ENCODE data around the gene SHISA2.

The SHISA2 gene

DNA sequence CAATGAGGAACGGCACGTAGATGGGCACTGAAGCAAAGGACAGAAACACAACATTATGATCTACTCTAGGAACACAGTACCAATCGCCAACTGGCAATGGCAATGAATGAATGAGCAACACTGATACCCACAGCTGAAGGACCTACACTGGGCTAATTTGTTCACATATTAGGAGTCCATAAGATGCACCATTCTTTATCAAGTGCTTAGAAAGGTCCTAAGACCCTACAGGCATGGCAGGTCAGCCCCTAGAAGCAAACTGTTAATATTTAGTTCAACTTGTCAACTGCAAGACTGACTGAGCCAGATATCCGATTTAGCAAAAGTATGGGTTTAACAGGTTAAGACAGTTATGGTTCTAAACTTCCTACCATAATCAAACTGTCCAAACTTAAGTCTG lies 4.8 kb downstream of the SHISA2 start:
- DNase-seq, result no peak

DNA sequence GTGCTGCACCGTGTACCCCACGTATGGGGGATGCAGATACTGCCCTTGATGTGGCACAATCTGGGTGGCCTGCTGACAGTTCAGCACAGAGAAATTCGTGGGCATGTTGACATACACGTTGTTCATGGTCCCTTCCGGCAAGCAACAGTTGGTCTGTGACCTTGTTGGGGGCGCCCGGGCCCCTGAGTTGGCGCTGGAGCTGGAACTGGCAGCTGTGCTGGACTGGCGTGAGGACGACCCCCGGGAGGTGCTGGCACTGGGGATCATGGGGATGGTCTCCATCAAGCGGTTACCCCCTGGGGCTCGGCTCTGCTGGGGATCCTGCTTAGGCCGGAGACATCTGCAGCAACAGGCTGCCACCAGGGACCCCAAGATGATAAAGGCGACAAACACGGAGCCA lies 5.2 kb downstream of the SHISA2 start:
- no peak for DNase-seq

DNA sequence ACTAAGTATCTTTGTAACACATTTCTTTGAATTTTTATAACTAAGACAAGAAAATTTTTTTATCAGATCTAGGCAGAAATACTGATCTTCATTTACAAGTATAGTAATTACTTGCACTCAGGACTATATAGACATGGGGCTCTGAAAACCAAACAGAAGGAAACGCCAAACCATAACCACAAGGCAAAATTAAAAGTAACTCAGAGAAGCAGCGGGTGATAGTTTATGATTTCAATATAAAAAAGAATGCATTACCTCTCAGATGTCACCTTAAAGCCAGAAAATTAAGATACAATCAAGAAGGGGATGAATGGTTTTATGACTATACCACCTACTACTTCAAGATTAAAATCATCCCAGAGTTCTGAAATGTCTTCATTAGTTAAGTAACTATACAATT lies 6.7 kb downstream of the SHISA2 start:
- no peak for DNase-seq

DNA sequence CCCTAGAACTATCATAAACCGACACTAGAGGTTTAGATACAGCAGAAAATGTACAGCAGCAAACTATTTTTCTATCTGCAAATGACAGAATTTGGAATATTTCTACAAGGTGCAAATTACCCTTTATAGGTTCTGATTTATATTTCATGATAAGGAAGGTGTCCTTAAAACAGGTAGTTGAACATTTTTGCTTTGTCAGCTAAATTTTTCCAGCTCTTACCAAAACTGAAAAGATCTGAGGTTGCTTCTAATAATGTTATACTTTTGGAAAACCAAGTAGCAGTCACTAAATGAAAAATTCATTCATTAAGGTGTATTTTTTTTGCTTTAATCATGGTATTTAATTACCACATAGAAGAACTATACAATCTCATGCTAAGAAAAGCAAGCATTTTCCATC lies 9.0 kb downstream of the SHISA2 start:
- DNase-seq, result no peak

DNA sequence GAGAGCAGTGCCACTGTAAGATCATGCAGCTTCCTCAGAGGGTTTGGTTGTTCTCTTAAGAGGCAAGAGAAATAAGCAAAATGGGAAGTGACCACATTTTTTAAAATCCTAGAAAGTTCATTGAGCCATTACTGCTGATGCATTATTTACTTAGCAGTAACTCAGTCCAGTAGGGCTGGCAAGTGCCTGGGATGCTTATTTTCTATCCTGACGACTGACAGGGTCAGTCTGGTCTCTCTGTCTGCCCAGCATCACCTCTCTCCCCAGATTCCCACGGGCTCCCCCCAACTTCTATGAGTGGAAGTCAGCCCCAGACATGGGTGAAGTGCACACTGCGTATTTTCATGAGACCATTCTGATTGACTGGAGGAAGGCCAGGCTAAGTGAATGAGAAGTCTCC lies 10.4 kb downstream of the SHISA2 start:
- DNase-seq, result no peak

DNA sequence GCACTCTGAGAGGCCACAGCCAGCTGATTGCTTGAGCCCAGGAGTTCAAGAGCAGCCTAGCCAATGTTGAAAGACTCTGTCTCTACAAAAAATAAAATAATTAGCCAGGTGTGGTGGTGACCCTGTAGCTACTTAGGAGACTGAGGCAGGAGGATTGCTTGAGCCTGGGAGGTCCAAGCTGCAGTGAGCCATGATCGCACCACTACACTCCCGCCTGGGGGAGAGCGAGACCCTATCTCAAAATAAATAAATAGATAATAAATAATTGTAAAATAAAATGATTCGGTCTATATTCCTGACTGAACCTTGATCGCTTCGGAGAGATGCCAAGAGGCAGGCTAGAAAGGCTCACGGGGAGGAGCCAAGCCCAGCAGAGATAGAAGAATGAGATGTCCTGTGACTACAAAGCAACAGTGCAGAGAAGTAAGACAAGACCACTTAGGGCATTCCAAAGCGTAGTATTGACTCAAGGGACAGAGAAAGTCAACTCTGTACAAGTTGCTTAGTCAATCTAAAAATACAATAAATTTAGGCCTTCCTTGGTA lies 12.8 kb downstream of the SHISA2 start:
- DNase-seq, result no peak

DNA sequence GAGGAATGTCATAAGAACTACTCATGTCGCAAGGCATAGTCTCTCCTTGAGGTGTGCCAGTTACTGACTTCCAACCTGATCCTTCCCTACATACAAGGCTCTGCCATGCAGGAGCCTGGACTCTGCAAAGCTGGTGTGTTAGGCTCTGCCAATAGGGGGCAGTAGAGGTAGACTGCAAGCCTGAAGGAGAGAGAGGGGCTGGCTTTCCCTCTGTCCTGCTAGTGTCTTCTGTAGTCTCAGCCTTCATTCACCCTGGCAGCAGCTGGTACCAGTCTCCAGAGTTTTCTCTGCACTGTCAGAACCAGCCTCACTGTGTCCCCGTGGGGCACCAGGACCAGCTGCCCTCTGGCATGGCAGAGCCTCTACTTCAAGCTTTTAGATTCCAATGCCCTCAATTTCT lies 14.5 kb downstream of the SHISA2 start:
- no peak for DNase-seq

DNA sequence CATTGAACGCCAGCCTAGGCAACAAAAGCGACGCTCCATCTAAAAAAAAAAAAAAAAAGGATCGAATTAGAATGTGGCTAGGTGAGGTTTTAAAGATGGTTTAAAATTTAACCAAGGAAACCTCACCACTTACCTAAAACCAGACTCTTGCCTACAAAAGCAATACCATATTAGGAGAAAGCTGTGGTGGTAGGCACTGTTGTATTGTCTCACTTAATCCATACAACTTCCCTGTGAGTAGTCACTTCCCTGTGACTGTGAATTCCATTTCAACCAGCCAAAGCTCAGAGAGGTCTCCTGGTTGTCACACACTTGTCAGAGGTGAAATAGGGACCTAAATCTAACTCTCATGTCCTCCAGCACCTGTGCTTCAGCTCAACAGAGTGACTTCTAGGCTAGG lies 15.4 kb downstream of the SHISA2 start:
- DNase-seq, result no peak

DNA sequence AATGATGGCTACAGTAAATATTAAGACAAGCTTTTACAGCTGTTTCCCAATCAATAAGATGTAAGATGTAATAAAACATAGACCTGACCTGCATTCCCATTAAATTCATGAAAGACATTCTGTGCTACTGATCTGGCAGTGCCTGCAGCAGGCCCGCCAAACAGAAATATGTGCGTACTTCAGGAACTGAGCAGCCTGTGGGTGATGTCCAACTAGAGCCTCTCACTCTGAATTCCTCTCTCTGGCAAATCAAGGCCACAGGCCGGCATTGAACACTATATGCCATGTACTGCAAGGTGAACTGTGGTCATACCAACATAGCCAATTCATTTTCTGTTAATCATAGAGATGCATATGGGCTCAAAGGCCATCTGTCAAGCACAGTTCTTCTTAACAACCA lies 17.8 kb downstream of the SHISA2 start:
- DNase-seq, result no peak

DNA sequence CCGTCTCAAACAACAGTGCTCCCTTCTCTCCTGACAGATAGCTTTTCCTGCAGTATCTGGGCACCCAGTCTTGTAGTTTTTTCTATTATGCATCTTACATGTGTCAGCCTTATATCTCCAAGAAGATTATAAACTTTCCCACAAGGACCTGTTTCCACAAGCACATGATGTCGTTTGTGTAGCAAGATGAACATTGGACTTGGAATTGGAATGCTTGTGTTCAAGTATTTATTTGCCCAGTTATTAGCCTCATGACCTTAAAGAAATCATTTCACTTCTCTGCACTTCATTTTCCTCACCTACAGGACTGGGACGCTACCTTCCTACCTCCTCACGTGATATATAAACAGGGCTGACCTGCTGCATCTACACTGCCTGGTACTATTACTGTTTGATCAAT lies 21.5 kb downstream of the SHISA2 start:
- no peak for DNase-seq

DNA sequence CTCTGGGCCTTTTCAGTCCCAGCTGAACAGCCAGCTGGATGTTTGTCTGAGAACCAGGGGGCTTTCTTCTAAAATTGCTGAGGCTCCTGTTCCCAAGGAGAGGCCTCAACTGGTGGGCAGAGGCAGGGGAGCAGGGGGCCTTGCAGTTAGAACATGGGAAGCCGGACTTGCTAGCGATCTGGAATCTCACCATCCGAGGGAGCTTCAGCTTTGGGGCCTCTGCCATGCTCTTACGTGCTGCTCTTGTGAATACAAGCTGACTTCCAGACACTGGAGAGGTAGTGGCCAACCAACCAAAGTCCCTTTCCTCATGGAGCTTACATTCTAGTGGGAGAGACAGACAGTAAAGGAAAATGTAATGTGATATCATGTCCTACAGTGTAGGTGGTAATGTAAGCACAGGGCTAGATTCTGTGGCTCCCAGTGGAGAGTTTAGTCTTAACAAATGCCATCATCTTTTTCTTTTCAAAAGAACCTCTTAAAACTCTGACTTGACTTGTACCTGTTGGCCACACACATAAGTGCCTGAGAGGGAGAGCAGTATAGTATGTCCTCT lies 22.2 kb downstream of the SHISA2 start:
- no peak for DNase-seq

DNA sequence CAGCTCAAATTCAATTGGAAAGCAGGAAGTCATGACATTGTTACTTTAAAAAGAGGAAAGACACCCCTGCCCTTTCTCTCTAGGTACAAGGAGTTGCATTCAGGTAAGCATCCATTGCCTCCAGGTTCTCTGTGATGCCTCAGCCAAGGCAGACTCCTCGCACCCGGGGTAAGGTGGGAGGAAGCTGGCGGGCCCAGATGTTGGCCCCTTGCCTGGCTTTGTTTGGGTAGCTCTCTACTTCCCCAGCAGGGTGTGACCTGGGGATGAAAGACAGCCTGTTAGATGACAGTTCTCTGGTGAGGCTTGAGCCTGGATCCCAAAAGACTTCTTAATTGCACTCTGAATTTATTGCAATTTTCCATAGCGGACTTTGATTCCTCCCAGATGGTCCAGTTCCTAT lies 25.6 kb downstream of the SHISA2 start:
- DNase-seq, result no peak

DNA sequence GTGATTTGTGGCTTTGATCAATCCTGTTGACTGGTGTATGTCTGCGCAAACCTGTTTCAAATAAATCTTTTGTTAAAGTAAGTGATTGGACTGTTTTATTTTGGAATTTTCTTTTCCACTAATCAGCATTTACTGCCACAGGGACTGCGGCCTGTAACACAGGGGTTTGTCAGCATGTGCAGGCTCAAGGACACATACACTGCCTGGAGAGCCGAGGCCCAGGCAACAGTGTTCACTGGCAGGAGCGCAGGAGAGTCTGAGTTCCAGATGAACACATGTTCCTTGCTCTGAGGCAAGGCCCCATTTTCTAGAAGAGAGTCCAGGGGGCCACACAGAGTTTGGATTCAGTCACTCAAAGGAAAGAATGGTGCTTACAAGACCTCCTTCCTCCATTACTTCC lies 26.0 kb downstream of the SHISA2 start:
- no peak for DNase-seq

DNA sequence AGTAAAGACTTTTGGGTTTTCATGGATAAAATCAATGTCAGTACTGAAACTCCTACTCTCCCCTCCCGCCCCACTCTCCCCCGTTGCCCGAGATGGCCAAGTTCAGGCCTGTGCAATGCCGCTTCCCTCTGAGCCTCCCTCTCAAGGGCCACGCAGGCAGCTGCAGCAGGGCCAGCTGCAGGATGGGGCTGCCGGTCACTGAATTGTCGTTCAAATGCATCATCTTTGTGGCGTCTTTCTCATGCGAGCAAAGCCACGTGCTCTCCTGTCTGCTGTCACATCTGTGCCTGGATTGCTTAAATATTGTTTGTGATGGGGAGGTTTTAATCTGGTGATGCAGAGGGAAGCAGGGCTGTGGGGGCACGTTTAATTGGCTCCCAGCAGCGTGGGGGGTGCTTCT lies 26.6 kb downstream of the SHISA2 start:
- DNase-seq, result no peak

DNA sequence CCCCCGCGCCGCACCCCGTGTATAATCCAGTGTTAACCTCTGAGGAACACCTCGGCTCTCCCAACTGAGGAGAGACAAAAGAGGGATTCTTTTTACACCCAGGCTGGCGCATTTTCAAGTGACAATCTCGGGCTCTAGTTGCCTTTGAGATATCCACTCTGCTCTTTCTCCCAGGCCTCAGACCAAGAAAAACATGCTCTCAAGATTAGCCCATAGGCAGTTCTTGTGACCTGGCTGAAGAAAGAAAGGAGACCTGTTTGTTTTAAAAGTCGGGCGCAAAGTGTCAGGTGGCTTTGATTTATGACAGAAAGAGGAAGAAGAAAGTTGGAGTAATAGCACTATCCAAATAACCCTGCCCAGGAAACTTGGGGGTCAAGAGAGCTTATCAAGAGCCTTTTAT lies 27.3 kb downstream of the SHISA2 start:
- no peak for DNase-seq

DNA sequence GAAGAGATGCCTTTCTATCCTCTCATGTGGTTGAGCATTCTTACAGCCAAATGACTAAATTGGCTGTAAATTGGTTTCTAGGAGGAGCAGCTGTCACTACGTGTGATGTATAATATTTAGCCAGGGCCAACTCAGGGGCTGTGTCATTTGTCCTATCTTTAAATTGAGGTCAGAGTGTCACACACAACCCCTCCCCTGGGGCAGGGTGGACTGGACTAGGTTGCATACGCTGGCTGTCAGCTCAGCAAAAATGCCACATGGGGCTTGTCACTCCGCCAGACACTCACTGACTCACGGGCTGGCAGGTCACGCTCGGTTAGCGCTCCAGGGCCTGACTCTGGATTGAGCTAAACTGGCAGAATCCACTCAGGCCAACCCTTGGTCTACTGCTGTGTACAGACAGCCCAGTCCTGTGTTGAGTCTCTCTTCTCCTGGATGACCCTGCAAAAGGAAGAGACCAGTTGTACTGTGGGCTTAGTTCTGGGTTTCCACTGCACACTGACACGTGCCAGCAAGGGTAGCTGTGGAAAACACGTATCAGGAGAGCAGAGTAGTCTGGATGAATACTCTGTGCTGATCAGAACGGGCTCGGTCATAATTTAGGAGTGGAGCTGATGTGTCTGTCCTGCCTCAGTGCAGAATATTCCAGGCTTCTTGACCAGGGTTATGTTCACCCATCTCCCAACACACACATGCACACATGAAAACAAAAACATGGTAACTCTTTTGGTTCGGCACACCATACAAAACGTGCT lies 29.1 kb downstream of the SHISA2 start:
- DNase-seq, result no peak

DNA sequence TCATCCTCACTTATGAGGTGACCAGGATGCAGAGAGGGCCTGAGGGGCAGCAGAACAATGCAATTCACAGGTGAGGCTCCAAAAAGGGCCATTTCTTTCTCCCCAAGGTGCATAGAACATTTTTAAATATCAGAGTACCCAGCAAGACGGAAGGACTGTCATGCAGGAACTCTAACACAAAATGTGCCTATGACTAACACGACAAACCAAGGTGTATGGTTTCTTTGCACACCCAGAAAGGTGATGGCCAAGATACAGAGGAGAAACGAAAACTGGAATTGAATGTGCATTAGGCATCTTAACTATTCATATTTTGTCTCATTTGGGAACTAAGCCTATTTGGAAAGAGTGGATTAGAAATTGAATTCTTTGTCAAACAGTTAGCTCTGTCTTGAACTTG lies 29.9 kb downstream of the SHISA2 start:
- DNase-seq, result no peak

DNA sequence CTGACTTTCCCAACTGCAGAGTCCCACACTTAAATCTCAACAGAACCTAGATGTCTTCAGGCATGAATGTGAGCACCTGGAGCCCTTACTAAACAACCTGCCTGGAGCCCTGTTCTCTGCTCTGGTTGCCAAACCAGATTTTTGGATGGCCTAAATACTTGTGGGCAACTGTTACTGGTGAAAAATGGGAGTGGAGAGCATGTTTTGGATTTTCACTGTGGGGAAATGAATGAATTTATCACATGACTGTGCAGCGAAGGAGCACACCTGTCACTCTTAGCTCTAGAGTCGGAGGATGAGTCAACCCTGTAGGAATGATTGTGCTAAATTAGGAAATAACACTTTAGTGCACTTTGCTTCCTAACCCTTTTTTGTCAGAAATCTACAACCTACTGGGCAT lies 30.3 kb downstream of the SHISA2 start:
- DNase-seq, result no peak

DNA sequence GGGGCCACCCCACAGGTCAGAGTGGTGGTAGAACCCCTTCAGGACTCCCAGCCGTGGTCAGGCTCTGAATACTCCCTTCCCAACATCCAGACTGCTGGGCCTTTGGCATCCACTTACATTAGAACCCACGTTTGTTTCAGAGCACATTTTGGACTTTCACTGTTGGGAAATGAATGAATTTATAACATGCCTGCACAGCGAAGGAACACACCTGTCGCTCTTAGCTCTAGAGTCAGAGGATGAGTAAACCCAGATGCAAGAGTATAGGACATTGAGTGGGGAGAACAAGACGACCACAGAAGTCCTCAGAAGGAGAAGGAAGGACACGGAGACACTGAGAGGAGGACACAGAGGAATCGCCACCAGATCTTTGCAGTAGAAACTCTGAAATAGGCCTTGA lies 30.9 kb downstream of the SHISA2 start:
- no peak for DNase-seq

DNA sequence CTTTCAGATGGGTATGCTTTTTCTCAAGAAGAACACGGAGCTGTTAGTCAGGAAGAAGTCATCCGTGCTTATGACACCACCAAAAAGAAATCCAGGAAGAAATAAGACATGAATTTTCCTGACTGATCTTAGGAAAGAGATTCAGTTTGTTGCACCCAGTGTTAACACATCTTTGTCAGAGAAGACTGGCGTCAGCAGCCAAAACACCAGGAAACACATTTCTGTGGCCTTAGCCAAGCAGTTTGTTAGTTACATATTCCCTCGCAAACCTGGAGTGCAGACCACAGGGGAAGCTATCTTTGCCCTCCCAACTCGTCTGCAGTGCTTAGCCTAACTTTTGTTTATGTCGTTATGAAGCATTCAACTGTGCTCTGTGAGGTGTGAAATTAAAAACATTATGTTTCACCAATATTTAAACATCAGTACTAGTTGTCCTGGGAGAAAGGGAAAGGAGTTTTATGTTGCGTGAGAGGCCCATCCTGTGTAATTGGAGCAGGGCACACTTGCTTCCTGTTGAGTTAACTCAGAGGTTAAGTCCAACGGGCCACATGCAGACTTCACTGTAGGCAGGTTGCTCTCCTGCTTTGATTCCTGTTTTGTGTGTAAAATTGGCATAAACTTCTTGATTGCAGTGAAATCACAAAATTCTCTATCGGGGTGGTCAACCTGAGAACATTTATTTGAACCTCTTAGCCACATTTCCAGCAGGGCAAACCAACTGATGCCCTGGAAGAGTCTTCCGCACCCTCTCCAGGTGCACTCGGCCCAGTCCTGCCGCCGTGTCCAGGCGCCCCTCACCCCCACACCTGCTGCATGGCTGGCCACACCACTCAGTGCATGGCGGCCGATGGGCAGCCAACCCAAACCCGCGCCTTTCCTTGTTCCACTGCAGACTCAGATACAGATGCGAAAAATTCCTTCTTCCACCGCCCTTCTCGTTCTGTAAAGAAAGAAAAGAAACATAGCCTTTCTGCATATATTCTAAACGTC lies 31.6 kb downstream of the SHISA2 start:
- DNase-seq, result no peak

DNA sequence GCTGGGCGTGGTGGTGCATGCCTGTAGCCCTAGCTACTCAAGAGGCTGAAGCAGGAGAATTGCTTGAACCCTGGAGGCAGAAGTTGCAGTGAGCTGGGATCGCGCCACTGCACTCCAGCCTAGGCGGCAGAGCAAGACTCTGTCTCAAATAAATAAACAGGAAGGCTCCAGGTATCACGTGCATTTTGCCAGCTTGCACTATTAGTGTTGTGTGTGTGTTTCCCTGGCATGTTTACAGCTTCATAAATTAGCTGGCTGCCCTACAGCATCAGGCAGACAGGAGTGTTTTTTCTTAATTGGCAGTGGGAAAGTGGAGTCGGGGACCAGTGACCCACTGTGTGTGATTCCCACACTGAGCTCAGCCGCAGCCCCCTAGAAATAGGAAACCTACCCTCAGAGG lies 32.6 kb downstream of the SHISA2 start:
- DNase-seq, result no peak

DNA sequence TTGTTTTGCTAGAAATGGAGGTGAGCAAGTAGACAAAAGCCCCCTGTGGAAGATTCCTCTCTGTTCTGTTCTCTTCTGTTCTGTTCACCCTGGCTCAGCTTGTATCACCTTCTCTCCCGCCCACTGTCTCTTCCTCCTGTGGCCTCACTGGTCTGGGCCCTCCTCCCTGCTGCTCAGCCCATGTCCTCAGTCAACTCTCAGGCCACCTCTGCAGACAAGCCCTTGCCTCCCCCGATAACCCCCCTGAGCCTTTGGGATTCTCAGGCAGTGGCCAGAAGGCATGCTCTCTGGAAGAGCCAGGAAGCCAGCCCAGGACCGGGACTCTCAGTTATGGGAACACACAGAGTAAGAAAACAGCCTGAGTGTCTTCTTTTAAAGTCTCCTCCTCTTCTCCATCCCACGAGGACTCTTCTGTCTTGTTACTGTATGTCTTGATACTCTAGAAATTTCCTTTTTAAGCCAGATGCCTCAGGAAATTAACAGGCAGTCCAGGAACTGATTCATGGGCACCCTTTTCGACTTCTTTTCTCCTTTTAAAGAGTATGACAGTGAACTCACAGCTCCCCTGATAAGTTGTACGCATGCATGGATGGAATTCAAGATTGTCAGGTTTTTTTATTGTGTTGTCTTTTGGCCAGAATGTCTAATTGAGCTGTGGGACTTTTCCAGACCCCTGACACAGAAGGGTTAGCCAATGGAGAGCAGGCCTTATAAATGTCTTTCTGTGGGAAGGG lies 33.7 kb downstream of the SHISA2 start:
- no peak for DNase-seq
